ENCODE data around the gene SLMAP. TPM values are rescaled to one million over a fixed set of nuclear protein-coding genes. Genes with fewer than 3 reads are reported as not detected.
A peak's percentile ranks its signal among the peaks of the same experiment; 100 is the strongest.
"Not testable (repeated sequence)": the region's sequence is repeated elsewhere in the genome, so short reads cannot be mapped to it uniquely, and the experiment has no call there.

SLMAP gene
- total RNA-seq, 1 donor from 2014 or later: 29.2 TPM

DNA sequence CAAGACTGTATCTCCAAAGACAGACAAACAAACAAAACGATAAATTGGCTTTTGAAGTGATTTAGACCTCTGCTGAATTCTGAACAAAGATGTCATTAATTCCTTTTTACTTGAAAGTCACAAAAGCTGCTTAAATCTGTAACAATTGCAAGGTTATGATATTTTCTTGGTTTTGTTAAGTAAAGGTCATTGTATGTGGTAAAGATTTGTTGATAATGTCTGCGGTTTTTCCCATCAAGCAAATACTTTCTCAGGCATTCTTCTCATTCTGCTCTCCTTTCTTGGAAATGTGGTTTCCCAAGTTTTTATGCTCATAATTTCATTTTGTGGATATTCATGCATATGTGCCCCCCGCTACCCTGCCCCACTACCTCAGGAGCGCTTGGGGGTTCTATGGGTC lies 116.5 kb downstream of the SLMAP start:
- DNase-seq (ENCODE audit: low spot score) (no peak), ATAC-seq (no peak)

DNA sequence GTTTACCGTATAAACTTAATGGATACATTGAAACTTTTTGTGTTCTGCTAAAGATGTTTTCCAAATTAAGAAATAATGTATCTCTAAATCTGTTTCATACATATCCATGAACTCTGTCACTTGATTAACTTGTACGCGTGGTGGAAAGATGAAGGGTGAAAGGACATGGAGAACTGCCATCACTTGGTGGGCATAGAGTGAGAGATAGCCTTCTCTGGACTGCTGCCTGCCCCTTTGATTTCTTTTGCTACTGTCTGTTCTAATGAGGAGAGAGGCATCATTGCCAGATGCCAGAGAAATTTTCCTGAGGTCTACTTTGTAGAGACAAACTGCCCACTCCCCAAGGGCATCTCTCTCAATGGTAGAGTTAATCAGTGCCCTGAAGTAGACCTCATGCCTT lies 120.5 kb downstream of the SLMAP start:
- no peak for ATAC-seq
- DNase-seq (ENCODE audit: low spot score): no peak

DNA sequence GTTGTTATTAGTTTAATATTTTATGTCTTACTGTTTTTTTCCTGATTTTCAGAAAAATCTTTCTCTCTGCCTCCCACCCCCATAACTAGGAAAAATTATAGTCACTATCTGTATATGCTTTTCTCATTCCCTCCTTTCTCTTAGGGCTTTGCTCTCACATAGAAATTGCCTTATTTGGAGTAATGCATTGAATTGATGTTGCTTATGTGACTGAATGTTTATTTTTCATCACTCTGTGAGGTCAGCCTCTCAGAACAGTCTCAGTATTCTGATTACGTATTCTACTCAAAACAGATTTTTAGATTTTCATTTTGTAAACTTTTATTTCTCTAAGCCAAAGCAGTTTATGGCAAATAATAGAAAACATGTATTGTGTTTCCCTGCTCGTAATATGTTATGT lies 121.0 kb downstream of the SLMAP start:
- ATAC-seq (no peak), DNase-seq (ENCODE audit: low spot score) (no peak)

DNA sequence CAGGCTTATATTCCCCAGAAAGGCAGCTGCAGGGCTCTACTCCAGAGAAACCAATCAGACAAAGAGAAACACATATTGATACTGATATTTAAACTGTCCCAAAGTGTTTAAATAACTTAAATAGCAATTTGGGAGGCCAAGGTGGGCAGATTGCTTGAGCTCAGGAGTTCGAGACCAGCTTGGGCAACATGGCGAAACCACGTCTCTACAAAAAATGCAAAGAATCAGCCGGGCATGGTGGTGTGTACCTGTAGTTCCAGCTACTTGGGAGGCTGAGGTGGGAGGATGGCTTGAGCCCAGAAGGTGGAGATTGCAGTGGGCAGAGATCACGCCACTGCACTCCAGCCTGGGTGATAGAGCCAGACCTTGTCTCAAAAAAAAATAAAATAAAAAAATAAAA lies 128.3 kb downstream of the SLMAP start:
- DNase-seq (ENCODE audit: low spot score); ATAC-seq: not testable (repeated sequence)

DNA sequence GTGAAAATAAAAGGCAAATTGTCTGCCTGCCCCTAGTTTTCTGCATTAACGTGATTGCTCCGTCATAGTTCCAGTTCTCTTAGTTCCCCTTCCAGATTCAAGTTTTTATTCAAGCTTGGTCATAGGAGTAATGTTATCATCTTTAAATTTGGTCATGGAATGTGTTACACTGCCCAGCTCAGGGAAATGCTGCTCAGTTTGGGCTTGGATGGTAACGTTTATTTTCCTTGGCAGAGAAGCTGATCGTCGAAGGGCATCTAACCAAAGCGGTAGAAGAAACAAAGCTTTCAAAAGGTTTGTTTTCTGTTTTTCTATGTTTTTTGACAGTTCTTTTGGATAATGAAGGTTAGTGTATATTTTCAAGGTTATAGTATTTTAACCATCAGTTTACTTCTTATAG lies 133.7 kb downstream of the SLMAP start:
- ATAC-seq (no peak), DNase-seq (ENCODE audit: low spot score) (no peak)

DNA sequence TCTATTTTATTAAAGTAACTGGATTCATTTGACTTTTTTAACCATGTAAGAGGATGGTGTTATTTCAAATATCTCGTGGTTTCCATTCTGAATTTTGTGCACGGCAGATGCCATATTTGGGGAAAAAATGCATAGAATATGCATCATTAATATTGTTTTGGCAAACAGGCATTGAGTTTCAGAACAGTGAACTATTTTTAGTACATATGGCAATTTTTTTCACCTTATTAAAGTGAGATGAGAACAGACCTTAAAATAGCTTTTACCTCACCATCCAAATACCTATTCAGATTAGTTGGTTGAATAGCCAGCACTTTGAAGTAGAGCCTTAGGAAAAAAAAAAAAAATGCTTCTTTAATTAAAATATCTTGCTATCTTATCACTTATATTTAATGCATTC lies 134.8 kb downstream of the SLMAP start:
- ATAC-seq: no peak
- DNase-seq (ENCODE audit: low spot score): no peak

DNA sequence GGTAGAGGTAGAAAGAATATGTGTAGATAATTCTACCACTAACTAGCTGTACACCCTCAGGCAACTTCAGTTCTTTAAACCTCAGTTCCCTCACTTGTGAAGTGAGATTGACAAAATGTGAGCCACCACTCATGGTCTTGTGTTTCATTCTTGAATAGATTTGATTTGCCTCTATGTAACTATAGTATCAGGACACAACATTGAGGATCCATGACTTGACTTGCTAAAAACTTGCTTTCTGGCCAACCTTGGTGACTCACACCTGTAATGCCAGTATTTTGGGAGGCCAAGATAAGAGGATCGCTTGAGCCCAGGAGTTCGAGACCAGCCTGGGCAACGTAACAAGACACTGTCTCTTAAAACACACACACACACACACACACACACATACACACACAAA lies 136.3 kb downstream of the SLMAP start:
- ATAC-seq: no peak
- DNase-seq (ENCODE audit: low spot score): no peak

DNA sequence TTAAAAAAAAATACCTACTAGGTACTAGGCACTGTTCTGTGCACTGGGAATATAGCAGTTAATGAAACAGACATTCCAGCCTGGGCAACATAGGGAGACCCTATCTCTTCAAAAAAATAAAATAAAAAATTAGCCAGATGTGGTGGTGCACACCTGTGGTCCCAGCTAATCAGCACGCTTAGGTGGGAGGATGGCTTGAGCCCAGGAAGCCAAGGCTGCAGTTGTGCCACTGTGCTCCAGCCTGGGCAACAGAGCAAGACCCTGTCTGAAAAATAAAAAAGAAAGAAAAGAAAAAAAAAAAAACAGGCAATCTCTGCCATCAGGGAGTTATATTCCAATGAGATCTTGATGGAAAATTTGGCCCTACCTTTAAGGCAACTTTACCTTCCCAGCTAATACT lies 137.0 kb downstream of the SLMAP start:
- ATAC-seq: no peak
- DNase-seq (ENCODE audit: low spot score): no peak

DNA sequence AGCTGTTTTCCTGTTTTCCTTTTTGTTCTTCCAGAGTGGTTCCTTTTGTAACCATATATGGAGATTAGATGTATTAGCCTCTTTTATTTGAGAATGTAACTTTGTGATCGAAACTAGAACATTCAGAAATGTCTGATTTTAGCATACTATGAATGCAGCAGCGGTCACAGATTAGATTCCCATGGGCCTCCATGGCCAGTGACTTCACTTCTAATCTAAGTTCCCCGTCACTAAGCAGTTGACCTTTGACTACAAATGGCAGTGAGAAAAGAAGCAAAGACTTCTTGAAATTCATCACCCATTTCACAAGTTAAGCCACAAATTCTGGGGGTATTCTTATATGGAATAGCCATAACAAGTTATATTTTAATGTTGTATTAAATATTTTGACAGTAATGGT lies 137.6 kb downstream of the SLMAP start:
- no peak for DNase-seq (ENCODE audit: low spot score)

DNA sequence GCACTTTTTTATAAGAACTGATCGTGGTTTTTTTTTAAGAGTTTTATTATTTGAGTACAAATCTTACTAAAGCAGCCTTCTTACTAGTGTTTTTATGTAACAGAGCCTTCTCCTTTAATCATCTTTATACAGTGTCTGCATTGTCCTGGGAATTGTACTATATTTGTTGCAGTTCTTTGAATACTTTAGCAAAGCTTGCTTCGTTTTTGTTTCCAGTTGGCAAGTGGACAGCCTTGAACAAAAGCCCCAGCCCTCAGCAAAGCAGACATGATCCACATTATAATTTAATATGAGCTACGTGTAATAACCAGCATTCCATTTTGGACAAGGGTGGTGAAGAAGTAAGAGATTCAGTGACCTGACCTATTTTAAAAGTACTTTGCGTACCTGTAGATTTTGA lies 139.9 kb downstream of the SLMAP start:
- DNase-seq (ENCODE audit: low spot score): no peak
- ATAC-seq: no peak

More for the DNA sequence above, 137.6 kb downstream of the SLMAP start:
- ATAC-seq: no peak

DNA sequence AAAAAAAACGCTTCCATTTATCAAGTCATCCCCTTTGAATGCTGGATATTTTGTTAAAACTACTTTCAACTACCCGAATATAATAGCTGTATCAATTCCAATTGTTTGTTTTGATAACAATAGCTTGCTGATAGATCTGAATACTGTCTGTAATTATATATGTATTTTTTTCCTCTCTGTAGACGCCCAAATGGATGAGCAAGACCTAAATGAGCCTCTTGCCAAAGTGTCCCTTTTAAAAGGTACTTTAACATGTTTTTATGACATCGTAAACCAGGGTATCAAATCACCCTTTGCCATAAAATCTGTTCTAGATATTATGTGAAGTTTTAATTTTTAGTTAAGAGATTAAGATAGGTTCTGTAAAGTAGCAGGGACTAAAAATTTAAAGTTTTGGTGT lies 140.6 kb downstream of the SLMAP start:
- no peak for DNase-seq (ENCODE audit: low spot score)
- no peak for ATAC-seq

DNA sequence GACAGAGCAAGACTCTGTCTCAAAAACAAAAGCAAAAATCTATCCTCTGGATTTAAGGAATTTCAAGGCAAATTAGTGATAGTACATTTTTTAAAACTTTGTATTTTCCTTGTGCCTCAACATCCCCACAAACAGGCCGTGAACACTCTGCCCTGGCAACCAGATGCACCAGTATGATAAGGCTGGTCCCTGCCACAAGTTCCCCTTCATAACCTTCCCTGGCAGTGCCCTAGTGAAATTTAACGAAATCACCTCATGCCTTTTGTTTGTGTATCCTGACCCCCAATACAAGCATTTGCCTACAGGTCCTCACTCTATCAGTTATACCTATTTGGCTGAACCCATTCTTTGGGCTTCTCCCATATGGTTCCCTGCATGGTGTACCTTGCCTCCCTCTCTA lies 144.7 kb downstream of the SLMAP start:
- DNase-seq (ENCODE audit: low spot score): no peak
- ATAC-seq: no peak

DNA sequence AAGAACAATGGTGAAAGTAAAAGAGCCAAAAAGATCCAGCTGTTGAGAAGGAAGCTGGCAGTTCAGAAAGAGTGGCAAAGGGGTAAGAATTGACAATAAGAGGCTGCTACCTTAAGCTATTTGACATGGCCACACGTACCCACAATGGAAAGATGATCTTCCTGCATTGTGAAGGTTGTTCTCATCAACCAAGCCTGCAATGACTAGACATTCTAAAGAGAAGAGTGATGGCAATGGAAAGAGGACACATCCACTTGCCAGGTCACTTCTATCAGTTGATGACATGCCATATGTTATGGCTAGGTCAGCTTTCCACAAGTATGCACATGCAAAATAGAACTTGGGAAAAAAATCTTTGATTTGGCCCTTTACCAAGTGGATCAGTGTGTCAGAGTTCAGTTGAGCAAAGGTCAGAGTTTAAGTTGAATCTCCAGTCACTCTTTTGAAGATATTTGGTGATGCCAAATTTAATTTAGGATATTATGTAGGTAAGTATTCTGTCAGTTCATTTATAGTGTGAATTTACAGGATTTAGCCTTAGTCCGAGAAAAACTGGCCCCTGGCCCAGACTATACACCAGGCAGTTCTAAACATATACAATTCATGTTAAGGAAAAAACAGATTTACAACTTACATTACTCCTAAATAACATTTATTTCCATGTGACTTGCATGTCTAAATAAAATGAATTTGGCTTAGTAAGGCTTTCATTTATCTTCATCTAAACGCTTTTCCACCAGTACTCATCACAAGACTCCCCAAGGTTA lies 147.2 kb downstream of the SLMAP start:
- ATAC-seq (peak; percentile 74), DNase-seq (ENCODE audit: low spot score) (no peak)

DNA sequence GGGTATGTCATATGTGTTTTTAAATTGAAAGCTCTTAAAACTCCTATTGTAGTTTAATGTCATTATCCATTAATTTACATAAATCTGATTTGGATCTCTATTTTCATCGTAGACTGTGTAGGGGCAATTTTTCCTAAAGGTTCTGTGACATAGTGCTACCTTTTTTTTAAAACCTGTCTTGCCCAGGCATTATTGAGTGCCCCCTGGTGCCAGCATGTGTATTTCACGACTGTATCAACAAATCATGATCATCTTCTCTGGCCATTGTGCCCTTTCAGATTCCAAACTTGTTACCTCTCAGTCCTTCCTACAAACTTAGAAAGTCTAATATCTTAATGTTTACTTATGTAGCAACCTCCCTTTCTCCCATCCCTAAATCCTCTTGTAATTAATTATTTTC lies 154.9 kb downstream of the SLMAP start:
- ATAC-seq: peak; percentile 60
- DNase-seq (ENCODE audit: low spot score): no peak

DNA sequence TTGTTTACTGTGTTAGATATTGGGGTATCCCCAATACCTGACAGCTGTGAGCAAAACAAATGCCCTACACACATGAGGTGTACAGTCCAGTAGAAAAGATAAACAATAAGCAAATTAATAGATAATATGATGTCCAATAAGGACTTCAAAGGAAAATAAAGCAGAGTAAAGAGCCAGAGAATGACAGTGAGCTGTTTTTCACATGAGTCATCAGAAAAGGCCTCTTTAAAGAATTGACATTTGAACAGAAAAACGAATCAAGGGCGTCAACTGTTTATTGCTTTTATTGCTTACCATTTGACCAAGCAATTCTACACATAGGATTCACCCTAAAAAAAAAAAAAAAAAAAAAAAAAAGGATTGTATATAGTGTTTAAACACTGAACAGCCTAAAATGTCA lies 155.5 kb downstream of the SLMAP start:
- ATAC-seq: no peak
- DNase-seq (ENCODE audit: low spot score): no peak

DNA sequence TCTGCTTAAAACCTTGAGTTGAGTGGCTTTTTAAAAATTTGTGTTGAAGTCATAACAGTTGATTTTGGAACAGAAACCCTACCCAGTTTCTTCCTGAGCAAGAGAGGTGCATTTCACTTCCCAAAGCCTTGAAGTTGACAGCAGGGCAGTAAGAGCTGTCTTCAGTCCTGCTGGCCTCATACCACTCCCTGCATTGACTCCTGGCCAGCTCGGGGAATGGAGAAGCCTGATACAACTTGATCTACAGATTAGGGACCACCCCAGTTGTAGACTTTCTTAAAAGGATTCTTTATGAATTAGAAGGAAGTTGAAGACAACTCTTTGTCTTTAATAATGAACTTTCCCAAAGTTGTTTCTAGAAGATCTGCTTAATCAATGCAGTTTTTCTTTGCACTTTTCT lies 161.5 kb downstream of the SLMAP start:
- ATAC-seq (no peak), DNase-seq (ENCODE audit: low spot score) (no peak)

DNA sequence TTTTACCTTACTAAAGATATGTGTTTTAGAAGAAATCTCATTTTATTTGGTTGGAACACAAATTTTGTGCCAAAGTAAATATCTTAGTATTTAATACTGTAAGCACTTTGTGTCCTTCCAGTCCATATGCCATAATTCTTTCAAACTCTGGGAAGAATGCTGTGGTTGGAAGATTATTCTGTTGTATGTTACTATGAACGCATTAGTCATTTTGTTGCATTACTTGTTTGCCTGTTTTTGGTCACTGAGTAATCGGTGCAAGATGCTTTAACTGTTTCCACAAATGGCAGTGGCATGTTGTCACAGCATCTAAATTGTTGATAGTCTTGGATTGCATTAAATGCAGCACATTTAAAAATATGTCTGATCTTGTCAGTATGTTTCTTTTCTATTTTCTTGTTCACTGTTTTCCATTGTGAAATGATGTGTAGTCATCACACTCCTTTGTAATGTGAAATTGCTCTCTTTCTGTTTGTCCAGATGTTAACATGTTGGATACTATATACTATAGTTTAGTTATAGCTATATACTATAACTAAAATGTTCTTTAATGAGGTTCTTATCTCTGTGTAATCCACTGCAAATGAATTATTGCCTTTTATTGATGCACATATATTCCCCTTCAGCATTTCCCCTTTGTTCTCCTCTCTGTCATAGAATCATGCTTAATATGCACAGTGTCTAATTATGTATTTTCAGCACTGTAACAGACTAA lies 162.2 kb downstream of the SLMAP start:
- ATAC-seq (no peak), DNase-seq (ENCODE audit: low spot score) (no peak)

DNA sequence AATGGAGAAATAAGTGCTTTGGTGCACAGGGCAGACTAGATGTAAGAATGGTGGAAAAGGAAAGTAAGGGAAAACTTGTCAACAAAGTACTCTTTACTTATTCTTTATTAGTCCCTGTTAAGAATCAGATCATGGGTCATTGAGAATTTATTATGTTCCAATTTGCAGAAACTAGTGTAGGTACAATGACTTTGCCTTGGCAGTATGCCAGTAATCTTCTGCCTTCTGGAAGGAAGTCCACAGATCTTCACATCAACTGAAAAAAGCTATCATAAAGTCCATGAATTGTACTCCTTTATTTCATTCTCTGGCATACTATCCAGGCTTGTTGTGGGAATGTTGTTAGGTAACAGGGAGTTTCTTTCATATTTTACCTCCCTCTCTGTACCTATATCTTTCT lies 163.9 kb downstream of the SLMAP start:
- DNase-seq (ENCODE audit: low spot score) (no peak), ATAC-seq (no peak)

DNA sequence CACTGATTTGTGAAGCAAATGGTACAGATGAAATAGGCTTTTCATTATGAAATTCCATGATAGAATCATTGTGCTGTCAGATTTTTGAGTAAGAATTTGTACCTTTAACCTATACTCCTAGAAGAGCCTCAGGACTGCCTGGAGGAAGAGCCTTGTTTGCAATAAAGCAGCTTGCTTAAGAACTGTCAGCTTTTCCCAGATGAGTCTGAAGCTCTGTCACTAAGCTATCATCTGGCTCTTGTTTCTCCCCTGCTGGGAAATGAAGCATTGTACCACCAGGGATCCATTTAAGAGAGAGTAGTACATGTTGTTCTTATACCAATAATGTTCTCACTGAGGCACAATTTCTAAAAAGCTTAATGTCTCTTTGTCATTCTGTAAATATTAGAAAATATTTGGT lies 167.0 kb downstream of the SLMAP start:
- no peak for ATAC-seq
- DNase-seq (ENCODE audit: low spot score): no peak

DNA sequence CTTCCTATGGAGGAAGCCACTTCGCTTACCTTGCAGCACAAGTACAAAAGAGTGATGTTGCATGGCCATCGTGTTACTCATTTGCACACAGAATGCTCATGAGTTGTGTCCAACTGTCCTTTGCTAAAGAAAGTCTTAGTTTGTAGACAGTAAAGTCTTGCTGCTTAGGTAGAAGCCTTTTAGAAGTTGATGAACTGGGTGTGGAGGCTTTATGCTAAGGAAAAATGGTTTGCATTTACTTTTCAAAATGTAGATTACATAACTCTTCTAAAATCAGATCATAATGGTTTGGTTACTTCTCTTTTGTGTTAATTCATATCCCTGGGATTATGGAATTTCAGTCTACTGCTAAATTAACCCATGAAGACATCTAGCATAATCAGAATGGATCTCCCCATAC lies 167.6 kb downstream of the SLMAP start:
- no peak for ATAC-seq
- DNase-seq (ENCODE audit: low spot score): no peak

DNA sequence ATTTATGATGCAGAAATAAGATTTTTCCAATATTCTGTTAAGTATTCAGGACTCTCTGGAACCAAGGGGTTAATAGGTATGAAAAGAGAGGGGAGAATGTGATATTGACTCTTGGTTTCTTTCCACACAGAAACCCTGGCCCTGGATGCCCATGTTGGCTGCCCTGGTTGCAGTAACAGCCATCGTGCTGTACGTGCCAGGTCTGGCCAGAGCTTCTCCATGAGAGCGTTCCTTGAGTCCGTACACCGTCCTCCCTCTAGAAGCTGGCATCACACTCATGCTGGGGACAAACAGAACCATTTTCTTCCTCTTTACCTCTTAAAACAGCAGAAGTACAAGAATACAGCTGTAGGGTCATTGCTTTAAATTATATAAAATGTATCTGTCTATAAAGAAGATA lies 171.1 kb downstream of the SLMAP start:
- DNase-seq (ENCODE audit: low spot score) (peak; percentile 60), ATAC-seq (peak; percentile 91)

DNA sequence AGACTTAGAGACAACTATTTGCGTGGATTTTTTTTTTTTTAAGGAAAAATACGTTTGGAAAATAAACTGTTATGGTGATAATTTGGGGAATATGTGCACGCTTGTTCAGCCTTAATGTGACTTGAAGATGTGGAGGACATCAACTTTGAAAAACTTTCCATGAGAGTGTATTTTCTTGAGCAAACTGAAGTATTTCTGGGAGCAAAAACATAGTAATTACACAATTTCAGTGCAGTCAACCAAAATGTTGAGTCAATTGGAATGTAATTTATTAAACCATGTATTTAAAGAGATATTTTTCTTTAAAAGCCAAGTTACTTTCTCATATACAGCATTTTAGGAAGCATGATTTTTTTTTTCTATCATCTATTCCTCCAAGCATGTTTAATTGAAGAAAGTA lies 171.8 kb downstream of the SLMAP start:
- ATAC-seq (no peak), DNase-seq (ENCODE audit: low spot score) (no peak)

DNA sequence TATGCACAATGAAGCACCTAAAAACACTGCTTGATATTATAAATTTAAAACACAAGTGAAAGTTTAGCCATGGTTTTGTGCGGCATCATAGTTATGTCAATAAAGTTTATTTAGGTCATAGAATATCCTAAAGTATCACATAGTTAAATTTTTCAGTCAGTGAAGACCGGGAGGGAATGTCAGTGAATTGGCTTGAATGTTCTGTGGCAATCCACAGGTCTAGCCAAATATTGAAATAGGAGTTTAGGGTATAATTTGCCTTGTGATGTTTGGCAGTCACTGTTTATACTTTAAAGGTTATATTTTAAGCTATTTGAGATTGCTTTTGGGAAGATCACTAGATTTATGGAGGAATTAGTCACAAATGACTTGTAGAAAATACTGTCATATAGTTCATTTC lies 172.4 kb downstream of the SLMAP start:
- ATAC-seq: peak; percentile 60
- no peak for DNase-seq (ENCODE audit: low spot score)

All from left lobe of liver (tissue), 2 donors.